Thyroid gland (tissue), 4 donors: ENCODE data around the gene FAM222B.

Source experiments
- POLR2A ChIP-seq, 2 donors: fragments of 450-650 bp; IDR thresholded peaks; one replicate each; pipeline ENCODE4 v1.6.1; 2017; ENCODE audit warnings: antibody characterized with exemption in 2 of 2, mild to moderate bottlenecking in 2 of 2, moderate library complexity in 1 of 2
- TF ChIP-seq, protein P1 (sequence below), 6 experiments: fragments of 200-600 bp in 3 of 6; fragments of 450-650 bp in 3 of 6; sonication (generic) in 3 of 6; IDR thresholded peaks; one replicate each; pipeline ENCODE4 v1.5.1; 2016 to 2019; ENCODE audit warnings: antibody characterized with exemption in 6 of 6, mild to moderate bottlenecking in 2 of 6, inconsistent platforms in 1 of 6, moderate library complexity in 1 of 6

DNA sequence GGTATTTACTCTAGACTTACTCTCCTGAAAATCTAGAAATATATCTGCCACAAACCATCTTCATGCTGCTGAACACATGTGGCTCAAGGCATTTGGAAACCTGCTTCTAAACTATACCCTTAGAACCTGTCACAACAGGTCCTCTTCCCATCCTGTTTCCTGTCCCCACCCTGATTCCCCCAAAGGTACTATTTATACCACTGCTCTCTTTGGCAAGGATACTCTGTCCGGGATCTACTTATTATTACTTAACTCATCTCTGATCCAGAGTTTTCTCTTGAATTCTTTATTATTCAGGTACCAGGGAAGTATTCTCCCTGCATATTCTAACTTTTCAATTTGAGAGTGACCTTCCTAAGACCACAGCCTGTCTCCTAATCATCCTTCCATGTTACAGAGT is 65.4 kb downstream of the FAM222B start:
- TF ChIP-seq, protein P1, sequence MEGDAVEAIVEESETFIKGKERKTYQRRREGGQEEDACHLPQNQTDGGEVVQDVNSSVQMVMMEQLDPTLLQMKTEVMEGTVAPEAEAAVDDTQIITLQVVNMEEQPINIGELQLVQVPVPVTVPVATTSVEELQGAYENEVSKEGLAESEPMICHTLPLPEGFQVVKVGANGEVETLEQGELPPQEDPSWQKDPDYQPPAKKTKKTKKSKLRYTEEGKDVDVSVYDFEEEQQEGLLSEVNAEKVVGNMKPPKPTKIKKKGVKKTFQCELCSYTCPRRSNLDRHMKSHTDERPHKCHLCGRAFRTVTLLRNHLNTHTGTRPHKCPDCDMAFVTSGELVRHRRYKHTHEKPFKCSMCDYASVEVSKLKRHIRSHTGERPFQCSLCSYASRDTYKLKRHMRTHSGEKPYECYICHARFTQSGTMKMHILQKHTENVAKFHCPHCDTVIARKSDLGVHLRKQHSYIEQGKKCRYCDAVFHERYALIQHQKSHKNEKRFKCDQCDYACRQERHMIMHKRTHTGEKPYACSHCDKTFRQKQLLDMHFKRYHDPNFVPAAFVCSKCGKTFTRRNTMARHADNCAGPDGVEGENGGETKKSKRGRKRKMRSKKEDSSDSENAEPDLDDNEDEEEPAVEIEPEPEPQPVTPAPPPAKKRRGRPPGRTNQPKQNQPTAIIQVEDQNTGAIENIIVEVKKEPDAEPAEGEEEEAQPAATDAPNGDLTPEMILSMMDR (IDR thresholded peaks at IDR 0.05) = no peak
- no peak for TF ChIP-seq POLR2A (IDR thresholded peaks at IDR 0.05)
